OCI-LY7 (cell line): Measurements from ENCODE around the gene CD93.

Source experiments
- CTCF ChIP-seq: fragments of 200-600 bp; sonication (generic); conservative IDR thresholded peaks from 2 replicates; pipeline ENCODE4 v1.5.1; 2014; ENCODE audit warnings: mild to moderate bottlenecking, antibody characterized with exemption, low read length, moderate library complexity, mixed read lengths
- EZH2phosphoT487 ChIP-seq: fragments of 200-600 bp; sonication (generic); IDR thresholded peaks from 2 replicates; pipeline ENCODE4 v1.6.1; 2018; ENCODE audit warnings: low read depth, borderline replicate concordance, mild to moderate bottlenecking, mixed run types, antibody characterized with exemption, low read length, moderate library complexity, mixed read lengths

DNA sequence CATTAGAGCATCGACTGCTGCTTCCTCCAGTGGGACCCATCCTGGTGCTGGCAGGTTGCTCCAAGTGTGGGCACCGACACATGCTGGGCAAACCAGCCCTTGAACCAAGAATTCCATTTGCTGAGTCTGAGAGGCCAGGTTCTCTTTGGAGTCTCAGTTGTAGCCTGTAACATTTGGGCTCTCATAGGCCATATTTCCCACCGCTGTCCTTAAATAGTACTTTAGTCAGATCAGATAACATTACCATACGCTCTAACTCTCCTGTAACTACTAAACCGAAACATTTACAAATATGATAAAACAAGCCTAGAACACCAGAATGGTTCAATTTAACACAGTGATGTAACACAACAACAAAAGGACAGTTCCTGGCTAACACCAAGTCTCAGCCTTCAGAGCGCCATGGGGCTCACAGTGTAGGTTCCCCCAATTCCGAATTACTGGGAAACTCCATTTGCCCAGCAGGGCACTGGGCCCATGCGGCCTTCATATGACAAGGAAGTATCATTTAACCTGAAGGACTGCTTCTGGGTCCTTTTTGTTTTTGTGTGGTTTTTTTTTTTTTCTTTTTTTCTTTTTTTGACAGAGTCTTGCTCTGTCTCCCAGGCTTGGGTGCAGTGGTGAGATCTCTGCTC is 28.4 kb upstream of the CD93 start:
- TF ChIP-seq CTCF (no peak), EZH2phosphoT487 (no peak)
